HL-60 (cell line): ENCODE results near the gene SF3B3.

Experiments used
- CTCF ChIP-seq: IDR thresholded peaks from one replicate; pipeline ENCODE4 v1.5.1; 2011; ENCODE audit warnings: low read length, control low read depth, inconsistent platforms; ENCODE audit not compliant: insufficient read depth
- REST ChIP-seq: IDR thresholded peaks from 2 replicates; pipeline ENCODE4 v1.6.1; 2012; ENCODE audit warnings: low read depth; ENCODE audit not compliant: insufficient replicate concordance

- no peak for TF ChIP-seq CTCF
- no peak for TF ChIP-seq REST
Measured at GRCh38 chr16:70594569-70594968, 71.0 kb downstream of the SF3B3 start.
